Activated CD4-positive, alpha-beta T cell treated with anti-CD3 and anti-CD28 coated beads for 24 hours (primary cell): ENCODE measurements around the gene PEDS1.
"Not testable (repeated sequence)": the region's sequence is repeated elsewhere in the genome, so short reads cannot be mapped to it uniquely, and the experiment has no call there.

Source experiments
- DNase-seq, 2 donors: peaks; one replicate each; pipeline ENCODE4 v3.0.0-alpha.2; 2020; ENCODE audit warnings: low read depth in 2 of 2

PEDS1 gene

GRCh38 chr20:50190251-50191064 is 36.9 kb upstream of the PEDS1 start, which contains the start of gene CEBPB:
Gene CEBPB, plus strand, starts transcription at chr20:50190830. Its CDS starts 204 bp downstream, at chr20:50191034.
- DNase-seq: peak; percentile 75 to 79

- peak in 1 of 2 donors; percentile 28 for DNase-seq
These were observed 36.2 kb upstream of the PEDS1 start for GRCh38 chr20:50189681-50190250.

GRCh38 chr20:50188879-50189680 is 35.6 kb upstream of the PEDS1 start:
- DNase-seq: no peak

GRCh38 chr20:50188287-50188688 is 34.8 kb upstream of the PEDS1 start:
- no peak for DNase-seq

- no peak for DNase-seq
These were observed 34.0 kb upstream of the PEDS1 start for GRCh38 chr20:50187403-50188051.

GRCh38 chr20:50186987-50187402 is 33.5 kb upstream of the PEDS1 start:
- DNase-seq: no peak

GRCh38 chr20:50186151-50186885 is 32.8 kb upstream of the PEDS1 start:
- DNase-seq: peak; percentile 93 to 95

DNA sequence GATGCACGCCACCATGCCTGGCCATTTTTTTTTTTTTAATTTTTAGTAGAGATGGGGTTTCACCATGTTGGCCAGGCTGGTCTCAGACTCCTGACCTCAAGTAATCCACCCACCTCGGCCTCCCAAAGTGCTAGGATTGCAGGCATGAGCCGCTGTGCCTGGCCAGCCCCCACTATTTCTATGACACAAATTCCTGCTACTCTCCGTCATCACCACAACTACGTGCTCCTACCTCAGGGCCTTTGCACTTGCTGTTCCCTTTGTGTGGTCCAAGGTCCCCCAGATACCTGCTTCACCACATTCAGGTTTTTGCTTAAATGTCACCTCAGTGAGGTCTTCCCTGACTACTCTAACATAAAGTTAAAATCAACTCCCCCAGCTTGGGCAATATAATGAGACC is 31.9 kb upstream of the PEDS1 start:
- no peak for DNase-seq

- DNase-seq: no peak
These were observed 28.8 kb upstream of the PEDS1 start for GRCh38 chr20:50182346-50182745.

GRCh38 chr20:50181344-50181743 is 27.8 kb upstream of the PEDS1 start:
- no peak for DNase-seq

GRCh38 chr20:50178672-50179071 is 25.1 kb upstream of the PEDS1 start:
- DNase-seq: not testable (repeated sequence)

DNA sequence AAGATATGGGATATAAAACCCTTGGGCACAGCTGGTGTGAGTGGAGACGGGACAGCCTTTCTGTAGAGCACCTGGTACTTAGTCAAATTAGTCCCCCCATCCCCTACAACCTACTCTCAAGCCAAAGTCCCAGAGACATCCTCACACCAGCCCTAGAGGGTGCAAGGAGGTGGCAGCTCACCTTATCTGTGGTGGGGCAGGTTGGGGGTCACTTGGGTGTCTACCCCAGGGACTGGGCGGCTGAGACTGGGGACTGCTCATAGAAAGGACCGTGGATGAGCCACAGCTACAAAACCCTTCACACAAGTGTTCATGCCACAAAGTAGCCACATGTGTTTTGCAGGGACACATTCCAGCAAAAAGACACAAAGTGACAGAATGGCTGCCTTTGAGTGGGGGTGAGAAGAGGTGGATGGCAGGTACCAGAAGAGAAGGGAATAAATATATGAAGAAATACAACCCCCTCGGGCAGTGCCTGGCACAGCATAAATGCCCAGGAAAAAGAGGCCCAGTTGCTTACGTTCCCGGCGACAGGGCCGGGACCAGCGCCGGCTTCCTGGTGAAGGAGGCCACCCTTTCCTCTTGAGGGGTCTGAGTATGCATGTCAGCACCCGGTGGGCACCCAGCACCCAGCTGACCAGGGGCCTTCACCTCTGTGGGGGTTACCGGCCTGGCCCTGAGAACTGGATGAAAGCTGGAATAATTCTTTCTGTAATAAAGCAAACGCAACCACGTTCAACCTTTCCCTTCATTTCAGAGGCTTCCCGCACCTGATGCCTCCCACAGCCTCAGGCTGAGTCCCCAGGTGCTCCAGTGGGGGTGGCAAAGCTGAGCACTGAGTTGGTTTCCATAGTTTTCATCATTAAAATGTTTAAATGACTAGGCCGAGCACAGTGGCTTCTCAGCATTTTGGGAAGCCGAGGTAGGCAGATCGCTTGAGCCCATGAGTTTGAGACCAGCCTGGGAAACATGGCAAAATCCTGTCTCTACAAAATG is 22.7 kb upstream of the PEDS1 start:
- DNase-seq: no peak

GRCh38 chr20:50174456-50174855 is 20.9 kb upstream of the PEDS1 start:
- no peak for DNase-seq

DNA sequence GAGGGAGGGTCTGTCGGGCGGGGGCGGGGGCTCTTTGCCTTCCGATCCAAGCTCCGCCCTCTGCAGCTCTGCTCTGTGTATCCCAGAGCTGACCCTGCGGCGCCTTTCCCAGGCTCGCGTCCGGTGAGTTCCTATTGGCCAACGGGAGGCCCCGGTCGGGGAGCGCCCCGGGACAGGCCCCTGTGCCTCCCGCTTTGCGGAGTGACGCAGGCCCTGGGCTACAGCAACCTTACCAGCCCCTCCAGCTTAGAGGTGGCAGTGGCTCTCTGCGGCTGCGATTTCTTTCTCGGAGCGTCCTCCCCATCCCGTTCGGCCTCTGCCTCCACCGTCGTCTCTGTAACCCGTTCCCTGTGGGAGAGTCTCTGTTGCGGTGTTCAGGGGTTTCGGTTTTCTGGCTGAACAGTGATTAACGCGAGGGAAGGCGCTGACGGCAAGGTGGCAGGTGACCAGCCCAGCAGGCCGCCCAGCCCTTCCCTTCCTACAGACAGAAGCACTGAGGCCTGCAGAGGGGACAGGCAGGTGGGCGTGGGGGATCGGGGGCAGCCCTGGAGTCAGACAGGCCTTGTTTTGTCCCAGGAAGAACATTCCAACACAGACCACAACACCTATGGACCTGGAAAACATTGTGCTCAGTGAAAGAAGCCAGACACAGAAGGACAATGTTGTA is 19.0 kb upstream of the PEDS1 start:
- no peak for DNase-seq

DNA sequence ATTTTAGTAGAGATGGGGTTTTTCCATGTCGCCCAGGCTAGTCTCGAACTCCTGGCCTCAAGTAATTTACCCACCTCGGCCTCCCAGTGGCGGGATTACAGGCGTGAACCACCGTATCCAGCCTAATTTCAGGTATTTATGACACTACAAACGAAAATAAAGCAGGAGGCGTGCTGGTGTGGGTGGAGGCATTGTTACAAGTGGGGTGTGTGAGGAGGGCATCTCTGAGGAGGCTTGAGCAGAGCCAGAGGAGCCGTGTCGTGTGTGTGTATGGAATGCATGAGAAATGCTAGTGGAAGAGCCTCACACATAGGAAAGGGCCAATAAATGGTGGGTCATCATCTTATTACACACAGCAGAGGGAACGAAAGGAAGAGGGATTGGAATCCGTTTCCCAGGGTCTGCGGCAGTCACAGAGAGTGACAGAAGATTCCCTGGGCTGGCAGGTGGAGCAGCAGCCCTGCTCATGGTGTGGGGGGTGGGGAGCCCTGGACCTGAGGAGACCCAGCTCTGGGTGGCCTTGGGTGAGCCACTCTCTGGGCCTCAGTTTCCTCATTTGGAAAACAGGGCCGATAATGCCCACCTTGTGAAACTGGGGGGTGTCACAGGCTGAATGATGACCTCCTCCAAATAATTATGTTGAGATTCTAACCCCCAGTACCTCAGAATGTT is 17.2 kb upstream of the PEDS1 start:
- DNase-seq: no peak

- DNase-seq: peak; percentile 73 to 76
These were observed 15.9 kb upstream of the PEDS1 start for GRCh38 chr20:50169329-50169823.

DNA sequence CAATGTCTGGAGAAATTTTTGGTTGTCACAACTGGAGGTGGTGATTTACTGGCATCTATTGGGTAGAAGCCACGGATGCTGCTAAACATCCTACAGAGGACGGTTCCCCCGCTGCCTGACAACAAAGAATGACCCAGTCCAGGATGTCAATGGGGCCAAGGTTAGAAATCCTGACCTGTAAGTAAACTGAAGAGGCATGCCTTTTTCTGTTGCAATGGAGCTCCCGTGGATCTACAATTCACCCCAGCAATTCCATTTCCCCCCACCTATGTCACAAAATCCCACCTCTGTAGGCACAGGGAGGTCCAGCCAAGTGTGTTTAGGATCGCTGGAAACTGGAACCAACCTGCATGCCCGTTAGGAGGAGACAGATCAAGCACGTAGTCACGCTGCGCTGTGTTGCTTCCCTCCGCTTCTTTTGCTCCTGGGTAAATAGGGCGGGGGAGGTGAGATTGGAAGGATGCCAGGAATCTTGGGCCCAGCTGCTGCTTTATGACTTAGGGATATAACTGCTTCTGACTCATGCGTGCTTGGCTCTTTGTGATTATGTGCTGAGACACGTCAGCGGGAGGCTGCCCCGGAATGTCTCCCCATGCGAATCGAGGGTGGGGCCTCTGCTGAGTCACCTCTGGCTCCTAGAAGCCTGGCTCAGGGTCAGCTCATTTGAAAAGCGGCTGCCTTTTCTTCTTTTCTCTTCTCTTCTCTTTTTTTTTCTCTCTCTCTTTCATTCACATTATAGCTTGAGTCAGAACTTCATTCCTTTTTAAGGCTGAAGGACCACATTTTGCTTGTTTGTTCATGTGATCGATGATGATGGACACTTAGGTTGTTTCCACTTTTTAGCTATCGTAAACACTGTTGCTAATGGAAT is 12.4 kb upstream of the PEDS1 start:
- peak; percentile 72 to 76 for DNase-seq
